Liver (tissue), 3 donors: ENCODE results near the gene CYLD.

Experiments used
- EGR1 ChIP-seq, 2 donors: IDR thresholded peaks; 2 replicates each; pipeline ENCODE4 v1.6.1; 2016 to 2018; ENCODE audit warnings: antibody characterized with exemption in 2 of 2, low read depth in 2 of 2
- TF ChIP-seq, protein P1 (sequence below): IDR thresholded peaks from 2 replicates; pipeline ENCODE4 v1.6.1; 2016; ENCODE audit warnings: antibody characterized with exemption
- TF ChIP-seq, protein P2 (sequence below): fragments of 150-350 bp; IDR thresholded peaks from 2 replicates; pipeline ENCODE4 v1.5.1; 2017; ENCODE audit warnings: improper control_type of control experiment, low read depth, low read length; ENCODE audit not compliant: missing input control
- TF ChIP-seq, protein P3 (sequence below): IDR thresholded peaks from 2 replicates; pipeline ENCODE4 v1.6.1; 2016; ENCODE audit warnings: antibody characterized with exemption
- donor health status: healthy.
- donor health status: healthy.

DNA sequence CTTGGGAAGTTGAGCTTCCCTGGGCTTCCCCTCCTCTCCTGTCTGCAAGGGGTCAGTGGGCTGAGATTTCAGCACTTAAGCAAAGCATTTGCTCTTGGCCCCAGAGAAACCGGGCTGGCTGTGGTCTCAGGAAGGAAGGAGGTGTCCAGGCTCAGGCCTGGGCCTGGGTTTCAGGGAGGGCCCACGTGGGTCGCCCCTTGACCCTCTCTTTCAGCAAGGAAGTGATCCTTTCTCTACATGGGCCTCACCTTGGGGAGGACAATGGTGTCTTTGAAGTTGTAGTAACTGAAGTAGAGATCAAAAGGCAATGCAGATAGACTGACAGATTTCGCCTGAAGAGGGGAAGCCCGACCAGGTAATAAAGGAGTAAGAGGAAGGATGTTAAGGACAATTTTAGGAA, 45.8 kb upstream of the CYLD start:
- TF ChIP-seq, protein P1, sequence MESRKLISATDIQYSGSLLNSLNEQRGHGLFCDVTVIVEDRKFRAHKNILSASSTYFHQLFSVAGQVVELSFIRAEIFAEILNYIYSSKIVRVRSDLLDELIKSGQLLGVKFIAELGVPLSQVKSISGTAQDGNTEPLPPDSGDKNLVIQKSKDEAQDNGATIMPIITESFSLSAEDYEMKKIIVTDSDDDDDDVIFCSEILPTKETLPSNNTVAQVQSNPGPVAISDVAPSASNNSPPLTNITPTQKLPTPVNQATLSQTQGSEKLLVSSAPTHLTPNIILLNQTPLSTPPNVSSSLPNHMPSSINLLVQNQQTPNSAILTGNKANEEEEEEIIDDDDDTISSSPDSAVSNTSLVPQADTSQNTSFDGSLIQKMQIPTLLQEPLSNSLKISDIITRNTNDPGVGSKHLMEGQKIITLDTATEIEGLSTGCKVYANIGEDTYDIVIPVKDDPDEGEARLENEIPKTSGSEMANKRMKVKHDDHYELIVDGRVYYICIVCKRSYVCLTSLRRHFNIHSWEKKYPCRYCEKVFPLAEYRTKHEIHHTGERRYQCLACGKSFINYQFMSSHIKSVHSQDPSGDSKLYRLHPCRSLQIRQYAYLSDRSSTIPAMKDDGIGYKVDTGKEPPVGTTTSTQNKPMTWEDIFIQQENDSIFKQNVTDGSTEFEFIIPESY, result no peak
- TF ChIP-seq EGR1 (IDR thresholded peaks at IDR 0.05; ENCODE audit: low read depth in 2 of 2), result no peak
- TF ChIP-seq, protein P2, sequence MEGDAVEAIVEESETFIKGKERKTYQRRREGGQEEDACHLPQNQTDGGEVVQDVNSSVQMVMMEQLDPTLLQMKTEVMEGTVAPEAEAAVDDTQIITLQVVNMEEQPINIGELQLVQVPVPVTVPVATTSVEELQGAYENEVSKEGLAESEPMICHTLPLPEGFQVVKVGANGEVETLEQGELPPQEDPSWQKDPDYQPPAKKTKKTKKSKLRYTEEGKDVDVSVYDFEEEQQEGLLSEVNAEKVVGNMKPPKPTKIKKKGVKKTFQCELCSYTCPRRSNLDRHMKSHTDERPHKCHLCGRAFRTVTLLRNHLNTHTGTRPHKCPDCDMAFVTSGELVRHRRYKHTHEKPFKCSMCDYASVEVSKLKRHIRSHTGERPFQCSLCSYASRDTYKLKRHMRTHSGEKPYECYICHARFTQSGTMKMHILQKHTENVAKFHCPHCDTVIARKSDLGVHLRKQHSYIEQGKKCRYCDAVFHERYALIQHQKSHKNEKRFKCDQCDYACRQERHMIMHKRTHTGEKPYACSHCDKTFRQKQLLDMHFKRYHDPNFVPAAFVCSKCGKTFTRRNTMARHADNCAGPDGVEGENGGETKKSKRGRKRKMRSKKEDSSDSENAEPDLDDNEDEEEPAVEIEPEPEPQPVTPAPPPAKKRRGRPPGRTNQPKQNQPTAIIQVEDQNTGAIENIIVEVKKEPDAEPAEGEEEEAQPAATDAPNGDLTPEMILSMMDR, result no peak
- TF ChIP-seq, protein P3, sequence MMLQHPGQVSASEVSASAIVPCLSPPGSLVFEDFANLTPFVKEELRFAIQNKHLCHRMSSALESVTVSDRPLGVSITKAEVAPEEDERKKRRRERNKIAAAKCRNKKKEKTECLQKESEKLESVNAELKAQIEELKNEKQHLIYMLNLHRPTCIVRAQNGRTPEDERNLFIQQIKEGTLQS, result no peak
